Glutamatergic neuron (in vitro differentiated cells): ENCODE measurements around the gene SRPK3. TPM values are rescaled to one million over a fixed set of nuclear protein-coding genes. Genes with fewer than 3 reads are reported as not detected.
"Not testable (repeated sequence)": the region's sequence is repeated elsewhere in the genome, so short reads cannot be mapped to it uniquely, and the experiment has no call there.

Source experiments
- DNase-seq: peaks from one replicate; pipeline ENCODE4 v3.0.0; 2022
- H3K27ac Mint-ChIP-seq: one replicate; pipeline ENCODE4 v1.8.0; 2020; ENCODE audit warnings: mild to moderate bottlenecking, mixed read lengths, inconsistent platforms; ENCODE audit not compliant: unreplicated experiment
- H3K27me3 Mint-ChIP-seq: one replicate; pipeline ENCODE4 v1.8.0; 2020; ENCODE audit warnings: mild to moderate bottlenecking, moderate library complexity, mixed read lengths, inconsistent platforms; ENCODE audit not compliant: unreplicated experiment
- H3K36me3 Mint-ChIP-seq: one replicate; pipeline ENCODE4 v1.8.0; 2020; ENCODE audit warnings: mild to moderate bottlenecking, mixed read lengths, inconsistent platforms; ENCODE audit not compliant: unreplicated experiment
- H3K4me1 Mint-ChIP-seq: one replicate; pipeline ENCODE4 v1.8.0; 2020; ENCODE audit warnings: mild to moderate bottlenecking, low read depth, mixed read lengths, inconsistent platforms; ENCODE audit not compliant: unreplicated experiment
- H3K4me3 Mint-ChIP-seq: one replicate; pipeline ENCODE4 v1.8.0; 2020; ENCODE audit warnings: mild to moderate bottlenecking, mixed read lengths, inconsistent platforms; ENCODE audit not compliant: unreplicated experiment
- H3K9me3 Mint-ChIP-seq: one replicate; pipeline ENCODE4 v1.8.0; 2020; ENCODE audit warnings: mild to moderate bottlenecking, moderate library complexity, mixed read lengths, inconsistent platforms; ENCODE audit not compliant: unreplicated experiment
- CTCF ChIP-seq: fragments of 200-600 bp; sonication (generic); IDR thresholded peaks from one replicate; pipeline ENCODE4 v1.5.0; 2021; ENCODE audit not compliant: partially characterized antibody, unreplicated experiment
- total RNA-seq: library from RNA; stranded (reverse); fragmentation: NEBNext Ultra II Directional; extraction: Animal tissue kit (Norgen Biotek cat#: 25700); gene quantifications from one replicate; pipeline ENCODE4 v1.2.1, GENCODE V29; 2021; ENCODE audit not compliant: unreplicated experiment

SRPK3 gene
- total RNA-seq, 1 donor from 2014 or later = not detected

GRCh38 chrX:153744210-153745066, 36.4 kb upstream of the SRPK3 start:
- no peaks in the 10 kb centered on the region for H3K27me3 Mint-ChIP-seq
- peak; percentile 15 for TF ChIP-seq CTCF
- H3K27ac Mint-ChIP-seq = peak overlapping the region; percentile 66
- no peaks in the 10 kb centered on the region for H3K36me3 Mint-ChIP-seq
- peaks cover 4% of the 10 kb centered on the region for H3K4me1 Mint-ChIP-seq
- H3K9me3 Mint-ChIP-seq = peaks cover 2% of the 10 kb centered on the region
- no peak for DNase-seq
- H3K4me3 Mint-ChIP-seq = no peak overlapping the region

DNA sequence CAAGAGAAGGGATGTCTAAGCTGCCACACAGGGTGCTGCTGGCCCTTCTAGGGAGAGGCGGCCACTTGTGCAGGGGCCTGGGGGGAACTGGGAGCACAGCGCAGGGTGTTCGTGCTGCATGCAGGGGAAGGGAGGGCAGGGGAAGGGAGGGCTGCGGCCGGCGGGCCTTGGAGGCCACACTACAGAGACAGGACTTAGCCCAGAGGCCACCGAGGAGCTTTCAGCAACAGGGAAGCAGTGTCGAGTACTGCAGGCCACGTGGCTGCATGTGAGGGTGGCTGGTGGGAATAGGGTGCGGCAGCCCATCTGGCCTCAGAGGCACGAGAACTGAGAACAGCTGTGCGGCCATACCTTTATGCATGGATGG, 35.8 kb upstream of the SRPK3 start:
- peak overlapping the region; percentile 66 for H3K27ac Mint-ChIP-seq

DNA sequence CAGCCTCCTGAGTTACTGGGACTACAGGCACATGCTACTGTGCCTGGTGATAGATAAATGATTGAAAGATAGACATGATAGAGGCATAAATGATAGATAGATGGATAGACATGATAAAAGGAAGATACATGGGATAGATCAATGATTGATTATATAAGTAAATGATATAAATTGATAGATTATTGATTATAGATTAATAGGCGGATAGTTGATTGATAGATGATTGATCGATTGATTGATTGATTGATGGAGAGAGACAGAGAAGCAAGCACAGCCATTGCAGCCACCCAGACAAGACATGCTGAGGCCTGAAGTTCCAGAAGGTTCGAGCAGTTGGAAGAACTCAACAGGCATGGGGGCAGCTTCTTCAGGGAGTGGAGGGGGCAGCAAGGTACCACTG, 34.5 kb upstream of the SRPK3 start:
- peak overlapping the region; percentile 16 for H3K4me3 Mint-ChIP-seq
- DNase-seq = no peak
- no peak for TF ChIP-seq CTCF
- H3K36me3 Mint-ChIP-seq = no peaks in the 10 kb centered on the region
- H3K27me3 Mint-ChIP-seq = no peaks in the 10 kb centered on the region
- H3K4me1 Mint-ChIP-seq = peaks cover 1% of the 10 kb centered on the region
- peaks cover 2% of the 10 kb centered on the region for H3K9me3 Mint-ChIP-seq
- H3K27ac Mint-ChIP-seq = no peak overlapping the region

More for the DNA sequence above, 35.8 kb upstream of the SRPK3 start:
- H3K36me3 Mint-ChIP-seq, H3K9me3 Mint-ChIP-seq, H3K4me1 Mint-ChIP-seq, DNase-seq, H3K27me3 Mint-ChIP-seq: not testable (repeated sequence)
- peak overlapping the region; percentile 63 for H3K4me3 Mint-ChIP-seq

- DNase-seq, H3K27me3 Mint-ChIP-seq, H3K4me1 Mint-ChIP-seq, H3K9me3 Mint-ChIP-seq, H3K27ac Mint-ChIP-seq, H3K4me3 Mint-ChIP-seq, H3K36me3 Mint-ChIP-seq: not testable (repeated sequence)
Measured at GRCh38 chrX:153746991-153747390, 33.9 kb upstream of the SRPK3 start.

DNA sequence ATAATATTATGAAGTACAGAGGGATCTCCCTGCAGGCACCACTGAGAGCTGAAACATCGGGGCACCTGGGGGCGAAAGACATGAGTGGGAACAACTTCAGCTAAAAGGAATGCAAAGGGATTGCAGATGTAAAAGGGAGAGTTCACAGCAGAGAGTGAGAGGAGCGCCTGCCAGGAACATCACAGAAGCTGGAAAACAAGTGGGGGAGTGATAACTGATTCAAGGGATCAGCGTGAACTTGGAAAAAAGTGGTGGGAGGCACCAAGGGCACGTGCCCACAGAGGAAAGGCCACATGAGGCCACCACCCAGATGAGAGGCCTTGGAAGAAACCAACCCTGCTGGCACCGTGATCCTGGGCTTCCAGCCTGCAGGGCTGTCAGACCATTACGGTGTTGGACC, 31.8 kb upstream of the SRPK3 start:
- not testable (repeated sequence) for H3K27ac Mint-ChIP-seq, H3K27me3 Mint-ChIP-seq, H3K4me3 Mint-ChIP-seq, H3K36me3 Mint-ChIP-seq, H3K9me3 Mint-ChIP-seq, DNase-seq, H3K4me1 Mint-ChIP-seq

DNA sequence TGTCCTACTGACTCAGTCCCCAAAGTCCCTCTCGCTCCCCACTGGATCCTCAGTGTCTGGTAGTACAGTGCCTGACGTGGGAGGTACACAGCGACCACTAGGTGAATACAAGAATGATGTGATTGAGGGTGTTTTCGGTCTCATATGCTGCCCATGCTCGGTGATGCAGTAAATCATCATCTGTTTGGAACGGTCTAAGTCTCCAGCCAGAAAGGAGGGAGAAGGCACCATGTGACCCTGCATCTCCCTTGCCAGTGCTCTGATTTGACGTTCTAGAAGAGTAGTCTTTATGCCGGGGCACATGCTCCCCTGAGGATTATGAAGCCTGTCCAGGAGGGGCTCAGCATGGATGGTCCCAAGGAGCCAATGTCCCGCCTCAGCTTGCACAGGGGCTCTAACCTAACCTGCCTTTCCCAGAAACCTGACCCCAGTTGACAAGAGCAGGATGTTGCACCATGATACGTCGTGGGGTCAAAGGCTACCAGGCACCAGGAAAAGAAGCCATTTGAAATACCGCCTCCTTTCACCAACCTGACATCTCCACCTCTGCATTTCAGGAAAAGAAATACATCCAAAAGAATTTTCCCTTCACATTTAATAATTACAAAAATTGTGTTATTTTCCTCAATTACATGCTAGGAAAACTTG, 30.6 kb upstream of the SRPK3 start:
- Mint-ChIP-seq H3K27ac (no peak overlapping the region), H3K27me3 (no peaks in the 10 kb centered on the region)

More for the DNA sequence above, 30.6 kb upstream of the SRPK3 start:
- Mint-ChIP-seq H3K36me3 (no peaks in the 10 kb centered on the region), H3K9me3 (peaks cover under 1% of the 10 kb centered on the region), H3K4me3 (peak overlapping the region; percentile 30), H3K4me1 (no peaks in the 10 kb centered on the region)
- no peak for DNase-seq
- no peak for TF ChIP-seq CTCF
